ENCODE data around the gene STK11IP.
A peak's percentile ranks its signal among the peaks of the same experiment; 100 is the strongest.

Gene STK11IP

GRCh38 chr2:219626540-219626939 lies 28.9 kb downstream of the STK11IP start:
- no peak overlapping the region for H3K4me2 ChIP-seq
- no peak overlapping the region for H3K27ac ChIP-seq
- no peak for TF ChIP-seq Cebpa-rat (IDR thresholded peaks at IDR 0.05)
- H3K27me3 ChIP-seq: peaks cover 28 to 42% (median 32%) of the 10 kb centered on the region in 11 experiments
- H3K4me3 ChIP-seq: no peak overlapping the region
- H3K9me3 ChIP-seq (replicated peaks in 1 of 11): no peaks in the 10 kb centered on the region
- peaks cover 0 to 6% (median 0%) of the 10 kb centered on the region in 11 experiments; a peak in 4 of 22 replicates for H4K20me1 ChIP-seq
- no peak overlapping the region for H3K9ac ChIP-seq
- no peaks in the 10 kb centered on the region for H3K36me3 ChIP-seq
- H3K4me1 ChIP-seq: peaks cover 9 to 29% (median 16%) of the 10 kb centered on the region in 10 experiments; a peak in 18 of 20 replicates

- no peak for TF ChIP-seq Cebpa-rat (IDR thresholded peaks at IDR 0.05)
Observed at GRCh38 chr2:219627103-219628100, 29.7 kb downstream of the STK11IP start, which contains the start of gene SLC4A3. SLC4A3 (plus strand) TSS chr2:219627630; CDS start chr2:219627993, 363 bp downstream.

GRCh38 chr2:219628235-219628985 lies 30.8 kb downstream of the STK11IP start:
- Histone ChIP-seq H3K27me3 (peaks cover 28 to 42% (median 32%) of the 10 kb centered on the region in 11 experiments), H3K9me3 (replicated peaks in 1 of 11) (no peaks in the 10 kb centered on the region), H3K27ac (no peak overlapping the region), H3K4me1 (peaks cover 9 to 29% (median 16%) of the 10 kb centered on the region in 10 experiments; a peak in 18 of 20 replicates), H3K36me3 (no peaks in the 10 kb centered on the region), H3K9ac (no peak overlapping the region), H3K4me2 (peak overlapping the region; percentile 42 to 80 (median 67); a peak in 20 of 22 replicates), H4K20me1 (peaks cover 0 to 17% (median 0%) of the 10 kb centered on the region in 11 experiments; a peak in 4 of 22 replicates), H3K4me3 (peak overlapping the region in 1 of 10 experiments; percentile 59; a peak in 1 of 20 replicates)
- TF ChIP-seq Cebpa-rat (IDR thresholded peaks at IDR 0.05): no peak

More at GRCh38 chr2:219627103-219628100, 29.7 kb downstream of the STK11IP start, which contains the start of gene SLC4A3:
- Histone ChIP-seq H3K4me3 (peak within 1 kb of the TSS; percentile 42 to 62 (median 52)), H3K36me3 (no peaks in the 10 kb centered on the region), H3K4me2 (peak within 1 kb of the TSS; percentile 63 to 80 (median 73)), H3K9me3 (replicated peaks in 1 of 11) (no peaks in the 10 kb centered on the region), H3K27ac (no peak within 1 kb of the TSS), H3K4me1 (peaks cover 9 to 29% (median 16%) of the 10 kb centered on the region in 10 experiments; a peak in 18 of 20 replicates), H3K9ac (peak within 1 kb of the TSS in 9 of 11 experiments; percentile 13 to 61 (median 42); a peak in 9 of 22 replicates), H4K20me1 (peaks cover 0 to 14% (median 0%) of the 10 kb centered on the region in 11 experiments; a peak in 4 of 22 replicates), H3K27me3 (peaks cover 28 to 42% (median 32%) of the 10 kb centered on the region in 11 experiments)

GRCh38 chr2:219628986-219629901 lies 31.6 kb downstream of the STK11IP start:
- no peak overlapping the region for H3K27ac ChIP-seq

GRCh38 chr2:219629976-219630695 lies 32.5 kb downstream of the STK11IP start:
- TF ChIP-seq Cebpa-rat (IDR thresholded peaks at IDR 0.05): no peak
- Histone ChIP-seq H3K27me3 (peaks cover 28 to 41% (median 32%) of the 10 kb centered on the region in 11 experiments), H3K4me2 (peak overlapping the region in 3 of 11 experiments; percentile 9 to 24 (median 10); a peak in 4 of 22 replicates)

More at GRCh38 chr2:219628986-219629901, 31.6 kb downstream of the STK11IP start:
- Histone ChIP-seq H3K9ac (no peak overlapping the region), H3K36me3 (no peaks in the 10 kb centered on the region), H3K4me1 (peaks cover 9 to 29% (median 16%) of the 10 kb centered on the region in 10 experiments; a peak in 18 of 20 replicates), H3K27me3 (peaks cover 28 to 42% (median 32%) of the 10 kb centered on the region in 11 experiments), H3K9me3 (replicated peaks in 1 of 11) (no peaks in the 10 kb centered on the region), H4K20me1 (peaks cover 0 to 25% (median 0%) of the 10 kb centered on the region in 11 experiments; a peak in 4 of 22 replicates), H3K4me2 (peak overlapping the region; percentile 42 to 80 (median 63); a peak in 20 of 22 replicates), H3K4me3 (no peak overlapping the region; a peak in 1 of 20 replicates)
- TF ChIP-seq Cebpa-rat (IDR thresholded peaks at IDR 0.05): no peak

GRCh38 chr2:219630770-219631405 lies 33.2 kb downstream of the STK11IP start:
- Histone ChIP-seq H3K36me3 (no peaks in the 10 kb centered on the region), H3K9ac (no peak overlapping the region), H3K4me3 (no peak overlapping the region), H4K20me1 (peaks cover 0 to 33% (median 0%) of the 10 kb centered on the region in 11 experiments; a peak in 5 of 22 replicates), H3K27ac (no peak overlapping the region), H3K4me2 (peak overlapping the region in 3 of 11 experiments; percentile 9 to 24 (median 15); a peak in 3 of 22 replicates), H3K4me1 (peaks cover 9 to 29% (median 16%) of the 10 kb centered on the region in 10 experiments; a peak in 18 of 20 replicates), H3K27me3 (peaks cover 28 to 36% (median 31%) of the 10 kb centered on the region in 11 experiments), H3K9me3 (replicated peaks in 1 of 11) (no peaks in the 10 kb centered on the region)
- no peak for TF ChIP-seq Cebpa-rat (IDR thresholded peaks at IDR 0.05)

More at GRCh38 chr2:219629976-219630695, 32.5 kb downstream of the STK11IP start:
- Histone ChIP-seq H3K9me3 (replicated peaks in 1 of 11) (no peaks in the 10 kb centered on the region), H3K27ac (no peak overlapping the region), H3K36me3 (no peaks in the 10 kb centered on the region), H3K4me3 (no peak overlapping the region), H4K20me1 (peaks cover 0 to 32% (median 0%) of the 10 kb centered on the region in 11 experiments; a peak in 5 of 22 replicates), H3K9ac (no peak overlapping the region), H3K4me1 (peaks cover 9 to 29% (median 16%) of the 10 kb centered on the region in 10 experiments; a peak in 18 of 20 replicates)

Data from BLaER1 treated with 17β-estradiol and CSF1 and Interleukin-3, amounts not matched to agents 10 nM and 100 nM (cell line).